PC-9 (cell line): Measurements from ENCODE around the gene CACNB1. TPM values are rescaled to one million over a fixed set of nuclear protein-coding genes. Genes with fewer than 3 reads are reported as not detected.

ENCODE experiments used
- BruUV-seq: library from RNA; stranded (reverse); fragments of 400-500 nt; replicated peaks from 2 replicates; lab custom pipeline; 2021; lab: Mats Ljungman, UMichigan
- CTCF ChIA-PET: fragments of 300-600 bp; sonication (Branson Sonifier 250); formaldehyde crosslinking; loops from one replicate; lab custom pipeline; 2022; ENCODE audit warnings: antibody characterized with exemption; lab: Charles Lee
- POLR2A ChIA-PET: fragments of 300-600 bp; sonication (Branson Sonifier 250); formaldehyde crosslinking; loops from one replicate; lab custom pipeline; 2022; ENCODE audit warnings: antibody characterized with exemption; ENCODE audit not compliant: unreplicated experiment; lab: Charles Lee
- DNase-seq, 2 experiments: peaks; one replicate each; pipeline versions ENCODE4 v3.0.0 to v3.0.0-alpha.2; 2015 to 2022; ENCODE audit warnings: mixed read lengths in 1 of 2
- H2AFZ ChIP-seq: fragments of 200-600 bp; sonication (generic); 2 replicates; pipeline ENCODE4 v1.8.1; 2017; ENCODE audit warnings: antibody characterized with exemption
- H3F3A ChIP-seq: fragments of 200-600 bp; sonication (generic); 2 replicates; pipeline ENCODE4 v1.8.1; 2017; ENCODE audit warnings: antibody characterized with exemption, mild to moderate bottlenecking, low read depth; ENCODE audit not compliant: insufficient read depth
- H3K27ac ChIP-seq: fragments of 200-600 bp; sonication (generic); 2 replicates; pipeline ENCODE4 v1.6.1; 2016; ENCODE audit warnings: mixed run types
- H3K27me3 ChIP-seq: fragments of 200-600 bp; sonication (generic); 2 replicates; pipeline ENCODE4 v1.6.1; 2016; ENCODE audit warnings: low read depth, mixed run types; ENCODE audit not compliant: insufficient read depth
- H3K36me3 ChIP-seq: fragments of 200-600 bp; sonication (generic); 2 replicates; pipeline ENCODE4 v1.6.1; 2016; ENCODE audit warnings: low read depth, mixed run types
- H3K4me1 ChIP-seq: fragments of 200-600 bp; sonication (generic); replicated peaks from 2 replicates; pipeline ENCODE4 v1.6.1; 2016; ENCODE audit warnings: mixed run types; ENCODE audit not compliant: insufficient read depth
- H3K4me2 ChIP-seq: fragments of 200-600 bp; sonication (generic); 2 replicates; pipeline ENCODE4 v1.6.1; 2017; ENCODE audit warnings: mixed run types
- H3K4me3 ChIP-seq: fragments of 200-600 bp; sonication (generic); 2 replicates; pipeline ENCODE4 v1.6.1; 2016; ENCODE audit warnings: mixed run types
- H3K79me2 ChIP-seq: fragments of 200-600 bp; sonication (generic); 2 replicates; pipeline ENCODE4 v1.6.1; 2017; ENCODE audit warnings: low read depth, mixed run types
- H3K9me2 ChIP-seq: fragments of 200-600 bp; sonication (generic); 2 replicates; pipeline ENCODE4 v1.8.1; 2017; ENCODE audit warnings: mild to moderate bottlenecking; ENCODE audit not compliant: insufficient read depth
- H3K9me3 ChIP-seq: fragments of 200-600 bp; sonication (generic); 2 replicates; pipeline ENCODE4 v1.8.1; 2016; ENCODE audit warnings: low read depth; ENCODE audit not compliant: insufficient read depth
- H4K20me1 ChIP-seq: fragments of 200-600 bp; sonication (generic); 2 replicates; pipeline ENCODE4 v1.8.1; 2017; ENCODE audit not compliant: insufficient read depth
- CTCF ChIP-seq: fragments of 200-600 bp; sonication (generic); conservative IDR thresholded peaks from 2 replicates; pipeline ENCODE4 v1.6.1; 2017; ENCODE audit warnings: mixed run types, antibody characterized with exemption, mild to moderate bottlenecking, moderate library complexity
- EZH2 ChIP-seq: fragments of 200-600 bp; sonication (generic); IDR thresholded peaks from 2 replicates; pipeline ENCODE4 v1.8.0; 2017; ENCODE audit warnings: antibody characterized with exemption, low read depth
- intact Hi-C: fragments of 100-400 bp; cut with micrococcal nuclease; formaldehyde crosslinking; loops from one replicate; pipeline ENCODE4 v1.10.0; 2022; ENCODE audit not compliant: unreplicated experiment
- total RNA-seq: library from RNA; stranded (reverse); gene quantifications from 2 replicates; pipeline ENCODE4 v1.2.3, GENCODE V29; 2021

CACNB1 gene
- total RNA-seq, 1 experiment from 2014 or later = 21.4 TPM

GRCh38 chr17:39231091-39231561, 33.7 kb upstream of the CACNB1 start:
- H3K36me3 ChIP-seq = no peaks in the 10 kb centered on the region
- no peak overlapping the region for H2AFZ ChIP-seq
- DNase-seq = no peak
- no peak overlapping the region for H3K27ac ChIP-seq
- peaks cover 4% of the 10 kb centered on the region; the same call in 1 of the 2 replicates for H3F3A ChIP-seq
- H3K9me2 ChIP-seq = no peaks in the 10 kb centered on the region
- H3K79me2 ChIP-seq = no peaks in the 10 kb centered on the region
- H3K4me1 ChIP-seq = peaks cover 10% of the 10 kb centered on the region; the same call in 1 of the 2 replicates
- no peak overlapping the region for H3K4me2 ChIP-seq
- H3K9me3 ChIP-seq = no peaks in the 10 kb centered on the region
- ChIA-PET POLR2A (interaction anchor here (0.6 kb wide), 2 partner anchors 52 to 365 kb away, joined by 6 to 9 read pairs; no protein-coding TSS in a partner anchor), CTCF (interaction anchor here (0.6 to 0.7 kb wide), 2 partner anchors 20 to 122 kb away, joined by 3 to 8 read pairs; no protein-coding TSS in a partner anchor)
- H4K20me1 ChIP-seq = no peaks in the 10 kb centered on the region
- no peaks in the 10 kb centered on the region for H3K27me3 ChIP-seq
- no peak overlapping the region for H3K4me3 ChIP-seq
- intact Hi-C loops = no loop called here
- no TSS peak for BruUV-seq
- no peak for TF ChIP-seq EZH2
- TF ChIP-seq CTCF = no peak

GRCh38 chr17:39230361-39230760, 32.9 kb upstream of the CACNB1 start:
- H3K36me3 ChIP-seq = no peaks in the 10 kb centered on the region
- H3K9me2 ChIP-seq = no peaks in the 10 kb centered on the region
- no peak for DNase-seq
- H3K27ac ChIP-seq = no peak overlapping the region
- intact Hi-C loops = no loop called here
- no peaks in the 10 kb centered on the region for H4K20me1 ChIP-seq
- H3K79me2 ChIP-seq = no peaks in the 10 kb centered on the region
- peaks cover 10% of the 10 kb centered on the region; the same call in 1 of the 2 replicates for H3K4me1 ChIP-seq
- BruUV-seq = no TSS peak
- peaks cover 4% of the 10 kb centered on the region; the same call in 1 of the 2 replicates for H3F3A ChIP-seq
- H3K4me3 ChIP-seq = no peak overlapping the region
- H3K9me3 ChIP-seq = no peaks in the 10 kb centered on the region
- ChIA-PET CTCF (no interaction called here), POLR2A (interaction anchor here (0.6 kb wide), 1 partner anchor 51 kb away, joined by 9 read pairs; no protein-coding TSS in a partner anchor)
- no peak overlapping the region for H2AFZ ChIP-seq
- no peaks in the 10 kb centered on the region for H3K27me3 ChIP-seq
- H3K4me2 ChIP-seq = no peak overlapping the region
- no peak for TF ChIP-seq EZH2
- no peak for TF ChIP-seq CTCF

DNA sequence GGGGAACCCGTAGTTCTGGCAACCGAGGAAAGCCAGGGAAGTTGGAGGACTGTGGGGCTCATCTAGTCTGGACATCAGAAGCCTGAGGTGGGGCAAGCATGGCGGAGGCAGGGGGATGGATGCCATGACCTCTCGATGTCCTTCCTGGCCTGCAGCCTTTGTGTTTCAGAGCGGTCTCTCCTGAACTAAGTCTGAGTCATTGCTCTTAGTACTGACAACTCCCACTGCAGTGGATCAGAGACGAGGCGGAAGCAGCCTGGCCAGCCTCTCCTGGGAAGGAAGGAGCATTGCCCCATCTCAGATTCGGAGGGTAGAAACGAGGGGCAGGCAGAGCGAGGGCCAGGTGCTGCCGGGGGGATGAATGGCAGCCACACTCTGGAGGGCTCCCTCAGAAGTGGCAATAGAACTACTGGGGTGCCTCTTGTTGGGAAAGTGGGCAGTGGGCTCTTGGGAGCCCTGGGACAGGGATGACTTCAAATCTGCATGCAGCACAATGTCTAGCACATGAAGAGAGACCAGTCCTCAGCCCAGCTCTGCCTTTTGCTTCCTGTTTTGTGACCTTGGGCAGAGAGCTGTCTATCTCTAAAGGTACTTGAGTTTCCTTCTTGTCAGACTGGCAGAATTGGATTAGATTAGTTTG, 31.9 kb upstream of the CACNB1 start:
- Histone ChIP-seq H3K36me3 (no peaks in the 10 kb centered on the region), H3K27ac (no peak overlapping the region), H3K9me2 (no peaks in the 10 kb centered on the region), H2AFZ (peak overlapping the region; percentile 61; the same call in 1 of the 2 replicates), H3K4me2 (peak overlapping the region; percentile 54), H3K4me3 (no peak overlapping the region), H3F3A (peaks cover 4% of the 10 kb centered on the region; the same call in 1 of the 2 replicates), H4K20me1 (no peaks in the 10 kb centered on the region), H3K4me1 (peaks cover 10% of the 10 kb centered on the region; the same call in 1 of the 2 replicates), H3K9me3 (no peaks in the 10 kb centered on the region), H3K79me2 (no peaks in the 10 kb centered on the region), H3K27me3 (no peaks in the 10 kb centered on the region)
- BruUV-seq = no TSS peak
- peak; percentile 34 to 60 for DNase-seq
- TF ChIP-seq CTCF (no peak), EZH2 (no peak)
- intact Hi-C loops = no loop called here
- ChIA-PET CTCF (no interaction called here), POLR2A (no interaction called here)
